A673 (cell line): ENCODE results near the gene FASTK.

Experiments used
- EZH2 ChIP-seq: fragments of 200-600 bp; sonication (generic); IDR thresholded peaks from 2 replicates; pipeline ENCODE4 v1.6.1; 2017; ENCODE audit warnings: borderline replicate concordance, low read depth, mild to moderate bottlenecking, mixed read lengths, antibody characterized with exemption, low read length; ENCODE audit not compliant: poor library complexity, severe bottlenecking
- TF ChIP-seq, protein P1 (sequence below): fragments of 300-800, 200-600 bp; sonication (generic); conservative IDR thresholded peaks from 2 replicates; pipeline ENCODE4 v1.5.1; 2017; ENCODE audit warnings: low read depth, mild to moderate bottlenecking, antibody characterized with exemption, low read length, moderate library complexity, mixed read lengths

DNA sequence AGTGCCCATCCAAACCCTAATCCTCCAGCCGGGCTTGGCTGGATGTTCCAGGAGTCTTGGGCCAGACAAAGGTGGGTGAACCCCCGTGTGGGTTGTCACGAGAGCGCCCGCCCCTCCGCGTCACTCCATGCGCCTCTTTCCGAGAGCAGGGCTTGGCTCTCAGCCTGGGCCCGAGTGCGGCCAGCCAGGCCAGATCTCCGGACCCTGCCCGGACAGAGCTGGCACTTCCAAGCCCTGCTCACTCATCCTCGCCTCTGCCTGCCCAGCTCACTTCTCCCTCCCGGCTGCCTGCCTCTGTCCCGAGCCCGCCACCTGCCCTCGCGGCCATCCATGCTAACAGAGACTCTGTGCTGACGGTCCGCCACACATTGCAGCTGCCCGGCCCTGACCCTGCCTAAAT lies 40.3 kb upstream of the FASTK start:
- TF ChIP-seq, protein P1, sequence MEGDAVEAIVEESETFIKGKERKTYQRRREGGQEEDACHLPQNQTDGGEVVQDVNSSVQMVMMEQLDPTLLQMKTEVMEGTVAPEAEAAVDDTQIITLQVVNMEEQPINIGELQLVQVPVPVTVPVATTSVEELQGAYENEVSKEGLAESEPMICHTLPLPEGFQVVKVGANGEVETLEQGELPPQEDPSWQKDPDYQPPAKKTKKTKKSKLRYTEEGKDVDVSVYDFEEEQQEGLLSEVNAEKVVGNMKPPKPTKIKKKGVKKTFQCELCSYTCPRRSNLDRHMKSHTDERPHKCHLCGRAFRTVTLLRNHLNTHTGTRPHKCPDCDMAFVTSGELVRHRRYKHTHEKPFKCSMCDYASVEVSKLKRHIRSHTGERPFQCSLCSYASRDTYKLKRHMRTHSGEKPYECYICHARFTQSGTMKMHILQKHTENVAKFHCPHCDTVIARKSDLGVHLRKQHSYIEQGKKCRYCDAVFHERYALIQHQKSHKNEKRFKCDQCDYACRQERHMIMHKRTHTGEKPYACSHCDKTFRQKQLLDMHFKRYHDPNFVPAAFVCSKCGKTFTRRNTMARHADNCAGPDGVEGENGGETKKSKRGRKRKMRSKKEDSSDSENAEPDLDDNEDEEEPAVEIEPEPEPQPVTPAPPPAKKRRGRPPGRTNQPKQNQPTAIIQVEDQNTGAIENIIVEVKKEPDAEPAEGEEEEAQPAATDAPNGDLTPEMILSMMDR, result no peak
- no peak for TF ChIP-seq EZH2
